NB4 (cell line): ENCODE data around the gene SPATA2.

Source experiments
- POLR2A ChIP-seq: IDR thresholded peaks from 2 replicates; pipeline ENCODE4 v1.6.1; 2011; ENCODE audit warnings: mild to moderate bottlenecking; ENCODE audit not compliant: insufficient read length; ENCODE audit errors: extremely low read depth
- TF ChIP-seq, protein P1 (sequence below): IDR thresholded peaks from one replicate; pipeline ENCODE4 v1.5.1; 2012; ENCODE audit warnings: low read depth, low read length
- TF ChIP-seq, protein P2 (sequence below): IDR thresholded peaks from 2 replicates; pipeline ENCODE4 v1.6.1; 2011; ENCODE audit warnings: low read depth, low read length

DNA sequence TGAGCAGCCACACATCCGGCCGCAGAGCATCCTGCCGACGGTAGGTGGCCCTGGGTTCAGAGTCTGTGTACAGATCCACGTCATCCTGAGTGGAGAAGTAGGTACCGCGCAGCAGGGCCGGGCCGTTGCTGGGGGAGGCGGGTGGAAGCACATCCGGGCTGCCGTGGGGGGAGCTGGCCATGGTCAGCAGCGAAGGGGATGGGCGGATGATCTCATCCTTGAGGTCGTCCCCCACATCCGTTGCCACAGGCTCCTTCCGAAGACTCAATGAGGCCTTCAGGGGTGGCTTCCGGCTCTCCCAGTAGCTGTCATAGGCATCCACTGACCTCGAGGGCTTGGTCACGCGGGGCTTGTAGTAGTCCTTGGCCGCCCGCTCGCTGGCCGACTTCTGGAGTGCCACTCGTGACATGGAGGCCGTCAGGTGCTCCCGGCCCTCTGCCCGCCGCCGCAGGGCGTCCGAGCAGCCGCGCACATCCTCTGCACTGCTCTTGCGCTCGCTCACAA is 9.2 kb downstream of the SPATA2 start:
- TF ChIP-seq POLR2A, result no peak
- TF ChIP-seq, protein P1, sequence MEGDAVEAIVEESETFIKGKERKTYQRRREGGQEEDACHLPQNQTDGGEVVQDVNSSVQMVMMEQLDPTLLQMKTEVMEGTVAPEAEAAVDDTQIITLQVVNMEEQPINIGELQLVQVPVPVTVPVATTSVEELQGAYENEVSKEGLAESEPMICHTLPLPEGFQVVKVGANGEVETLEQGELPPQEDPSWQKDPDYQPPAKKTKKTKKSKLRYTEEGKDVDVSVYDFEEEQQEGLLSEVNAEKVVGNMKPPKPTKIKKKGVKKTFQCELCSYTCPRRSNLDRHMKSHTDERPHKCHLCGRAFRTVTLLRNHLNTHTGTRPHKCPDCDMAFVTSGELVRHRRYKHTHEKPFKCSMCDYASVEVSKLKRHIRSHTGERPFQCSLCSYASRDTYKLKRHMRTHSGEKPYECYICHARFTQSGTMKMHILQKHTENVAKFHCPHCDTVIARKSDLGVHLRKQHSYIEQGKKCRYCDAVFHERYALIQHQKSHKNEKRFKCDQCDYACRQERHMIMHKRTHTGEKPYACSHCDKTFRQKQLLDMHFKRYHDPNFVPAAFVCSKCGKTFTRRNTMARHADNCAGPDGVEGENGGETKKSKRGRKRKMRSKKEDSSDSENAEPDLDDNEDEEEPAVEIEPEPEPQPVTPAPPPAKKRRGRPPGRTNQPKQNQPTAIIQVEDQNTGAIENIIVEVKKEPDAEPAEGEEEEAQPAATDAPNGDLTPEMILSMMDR, result peak; percentile 32
- TF ChIP-seq, protein P2, sequence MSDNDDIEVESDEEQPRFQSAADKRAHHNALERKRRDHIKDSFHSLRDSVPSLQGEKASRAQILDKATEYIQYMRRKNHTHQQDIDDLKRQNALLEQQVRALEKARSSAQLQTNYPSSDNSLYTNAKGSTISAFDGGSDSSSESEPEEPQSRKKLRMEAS, result peak; percentile 54; the same call in 1 of the 2 replicates
